HepG2 (cell line): ENCODE measurements around the gene HSD17B2. TPM values are rescaled to one million over a fixed set of nuclear protein-coding genes. Genes with fewer than 3 reads are reported as not detected.
A peak's percentile ranks its signal among the peaks of the same experiment; 100 is the strongest.

Experiments used
- CCDC6 ChIP-seq: sonication (generic); formaldehyde crosslinking; IDR thresholded peaks from 2 replicates; pipeline ENCODE4 v1.8.1; 2022; ENCODE audit warnings: mild to moderate bottlenecking, missing genetic modification reagents, moderate library complexity
- ELF1 ChIP-seq: sonication (generic); formaldehyde crosslinking; IDR thresholded peaks from 2 replicates; pipeline ENCODE4 v1.4.0; 2020; ENCODE audit warnings: missing genetic modification reagents
- HDAC6 ChIP-seq: fragments of 200-600 bp; sonication (generic); IDR thresholded peaks from 2 replicates; pipeline ENCODE4 v1.7.0; 2017; ENCODE audit warnings: mild to moderate bottlenecking, antibody characterized with exemption, low read length, low read depth
- HNF1A ChIP-seq, 2 experiments: sonication (generic) in 1 of 2; formaldehyde crosslinking in 1 of 2; IDR thresholded peaks; 2 replicates each; pipeline versions ENCODE4 v1.4.0 to v1.6.1; 2016 to 2020; ENCODE audit warnings: borderline replicate concordance in 1 of 2, low read depth in 1 of 2, mild to moderate bottlenecking in 1 of 2, missing genetic modification reagents in 1 of 2
- IRF1 ChIP-seq: sonication (generic); formaldehyde crosslinking; IDR thresholded peaks from 2 replicates; pipeline ENCODE4 v1.4.0; 2020; ENCODE audit warnings: low read depth, mild to moderate bottlenecking, missing genetic modification reagents
- PHF8 ChIP-seq: sonication (generic); formaldehyde crosslinking; IDR thresholded peaks from 2 replicates; pipeline ENCODE4 v1.5.0; 2020; ENCODE audit warnings: missing genetic modification reagents
- RAD51 ChIP-seq: fragments of 450-650 bp; IDR thresholded peaks from 2 replicates; pipeline ENCODE4 v1.6.1; 2016; ENCODE audit warnings: borderline replicate concordance
- REST ChIP-seq, 2 experiments: IDR thresholded peaks; 2 replicates each; pipeline ENCODE4 v1.6.1; 2011 to 2012; ENCODE audit warnings: low read length in 2 of 2, borderline replicate concordance in 1 of 2, low read depth in 1 of 2, mild to moderate bottlenecking in 1 of 2, moderate library complexity in 1 of 2
- SAP130 ChIP-seq: IDR thresholded peaks from 2 replicates; pipeline ENCODE4 v1.6.1; 2016; ENCODE audit warnings: low read depth
- STAT5B ChIP-seq: sonication (generic); formaldehyde crosslinking; IDR thresholded peaks from 2 replicates; pipeline ENCODE4 v1.4.0; 2020; ENCODE audit warnings: missing genetic modification reagents
- YEATS2 ChIP-seq: sonication (generic); formaldehyde crosslinking; IDR thresholded peaks from 2 replicates; pipeline ENCODE4 v1.4.0; 2020; ENCODE audit warnings: missing genetic modification reagents, borderline replicate concordance
- ZBTB2 ChIP-seq: sonication (generic); formaldehyde crosslinking; IDR thresholded peaks from 2 replicates; pipeline ENCODE4 v1.8.0; 2022; ENCODE audit warnings: low read depth, missing genetic modification reagents
- ZBTB39 ChIP-seq: sonication (generic); formaldehyde crosslinking; IDR thresholded peaks from 2 replicates; pipeline ENCODE4 v1.5.0; 2020; ENCODE audit warnings: missing genetic modification reagents
- ZNF235 ChIP-seq: sonication (generic); formaldehyde crosslinking; IDR thresholded peaks from 2 replicates; pipeline ENCODE4 v1.8.1; 2023; ENCODE audit warnings: mild to moderate bottlenecking, missing genetic modification reagents, borderline replicate concordance
- ZNF543 ChIP-seq: sonication (generic); formaldehyde crosslinking; IDR thresholded peaks from 2 replicates; pipeline ENCODE4 v1.4.0; 2020; ENCODE audit warnings: mild to moderate bottlenecking, missing genetic modification reagents
- ZNF546 ChIP-seq: sonication (generic); formaldehyde crosslinking; conservative IDR thresholded peaks from 2 replicates; pipeline ENCODE4 v1.8.1; 2023; ENCODE audit warnings: mild to moderate bottlenecking, missing genetic modification reagents
- polyA plus RNA-seq, 8 experiments: library from polyadenylated mRNA; depleted of rRNA in 3 of 8; stranded (reverse) in 7 of 8; unstranded in 1 of 8; fragments of >200 nt; fragmentation: Illumina TruSeq in 4 of 8; extraction: Trizol in 4 of 8; gene quantifications; 2 replicates each; pipeline versions ENCODE4 v1.2.1 to v1.2.3, GENCODE V29; 2011 to 2016; ENCODE audit warnings: low read depth in 4 of 8, missing spikeins in 1 of 8, mixed read lengths in 1 of 8; ENCODE audit not compliant: insufficient read depth in 1 of 8
- total RNA-seq, 5 experiments: library from RNA; depleted of rRNA; stranded (reverse); fragments of >200 nt; fragmentation: Illumina TruSeq; extraction: Trizol; gene quantifications; 2 replicates each; pipeline ENCODE4 v1.2.3, GENCODE V29; 2016; ENCODE audit warnings: low read depth in 1 of 5

HSD17B2 gene
- total and polyA plus RNA-seq, 2 of the 13 experiments (the other 11 are each of a cell fraction or from before 2014, with no cell fraction given) = 26.3 to 69.3 TPM

- TF ChIP-seq HDAC6 (no peak), ZBTB39 (CRISPR knock-in tag) (no peak), STAT5B (CRISPR knock-in tag) (no peak), ZNF543 (CRISPR knock-in tag) (no peak), SAP130 (peak; percentile 66), RAD51 (no peak), ZBTB2 (CRISPR knock-in tag) (no peak), CCDC6 (CRISPR knock-in tag) (no peak), REST (IDR thresholded peaks at IDR 0.05; ENCODE audit: borderline replicate concordance in 1 of 2, low read depth in 1 of 2, low read length in 2 of 2) (no peak), ZNF235 (CRISPR knock-in tag) (no peak), ZNF546 (CRISPR knock-in tag) (no peak), PHF8 (CRISPR knock-in tag) (0 out of 2 replicates have a peak, but pooled peaks have one; percentile 24), IRF1 (CRISPR knock-in tag) (no peak), YEATS2 (CRISPR knock-in tag) (no peak), ELF1 (CRISPR knock-in tag) (no peak), HNF1A (IDR thresholded peaks at IDR 0.05; ENCODE audit: low read depth) (peak; percentile 59), HNF1A (CRISPR knock-in tag; IDR thresholded peaks at IDR 0.05; ENCODE audit: borderline replicate concordance) (peak; percentile 18; the same call in 1 of the 2 replicates)
Observed at GRCh38 chr16:82083710-82084353, 48.8 kb downstream of the HSD17B2 start (continued).
